ENCODE results near the gene ONECUT3.

Gene ONECUT3

DNA sequence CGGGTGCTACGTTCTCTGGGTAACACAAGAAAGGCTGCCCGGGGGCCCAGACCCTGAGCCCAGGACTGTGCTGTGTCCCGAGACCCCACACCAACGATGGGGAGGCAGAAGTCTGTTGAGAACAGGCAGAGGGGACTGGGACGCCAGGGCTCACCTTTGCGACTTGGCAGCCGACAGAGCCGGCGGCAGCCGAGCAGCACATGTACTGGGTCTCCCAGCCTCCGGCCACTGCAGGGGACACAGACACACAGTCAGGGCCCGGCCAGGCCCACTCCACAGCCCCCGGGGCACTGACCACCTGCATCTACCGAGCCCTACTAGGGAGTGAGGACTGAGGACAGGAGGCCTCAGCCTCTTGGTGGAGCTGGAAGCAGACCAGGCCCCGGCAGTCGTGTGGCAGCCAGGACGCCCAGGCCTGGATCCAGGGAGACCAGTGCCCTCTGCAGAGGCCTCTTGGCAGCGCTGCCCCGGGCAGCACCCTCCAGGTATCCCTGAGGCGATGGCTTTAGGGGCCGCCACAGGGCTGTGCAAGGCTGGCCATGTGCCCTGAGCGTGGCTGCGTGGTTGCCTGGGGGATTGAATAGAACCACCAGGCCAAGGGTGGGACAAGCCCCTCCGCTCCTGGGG is 64.4 kb downstream of the ONECUT3 start:
- DNase-seq = no peak

DNA sequence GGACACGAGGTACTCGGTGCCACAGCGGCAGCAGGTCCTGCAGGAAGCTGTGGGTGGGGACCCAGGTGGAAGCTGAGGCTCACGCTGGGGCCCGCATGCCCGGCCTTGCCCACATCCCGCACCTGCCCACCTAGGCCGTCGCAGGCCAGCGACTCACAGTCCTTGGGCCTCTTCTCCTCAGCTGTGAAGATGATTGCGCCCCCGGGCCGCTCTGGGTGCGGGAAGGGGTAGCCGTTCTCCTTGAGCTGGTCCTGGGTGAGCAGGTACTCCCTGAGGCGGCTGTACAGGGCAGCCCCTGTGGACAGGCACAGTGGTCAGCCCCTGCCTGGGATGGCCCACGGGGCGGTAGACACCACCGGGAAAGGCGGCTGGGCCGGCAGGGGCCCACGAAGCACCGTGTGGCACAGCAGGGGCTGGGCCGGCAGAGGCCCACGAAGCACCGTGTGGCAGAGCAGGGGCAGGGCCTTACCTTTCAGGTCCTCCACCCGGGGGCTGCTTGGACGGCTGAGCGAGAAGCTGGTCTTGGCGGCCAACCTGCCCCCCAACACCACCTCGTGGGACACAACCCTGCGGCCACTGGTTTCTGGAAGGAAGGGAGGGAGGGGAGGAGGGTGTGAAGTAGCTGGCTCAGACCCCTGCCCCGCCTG is 65.4 kb downstream of the ONECUT3 start:
- no peak for DNase-seq

DNA sequence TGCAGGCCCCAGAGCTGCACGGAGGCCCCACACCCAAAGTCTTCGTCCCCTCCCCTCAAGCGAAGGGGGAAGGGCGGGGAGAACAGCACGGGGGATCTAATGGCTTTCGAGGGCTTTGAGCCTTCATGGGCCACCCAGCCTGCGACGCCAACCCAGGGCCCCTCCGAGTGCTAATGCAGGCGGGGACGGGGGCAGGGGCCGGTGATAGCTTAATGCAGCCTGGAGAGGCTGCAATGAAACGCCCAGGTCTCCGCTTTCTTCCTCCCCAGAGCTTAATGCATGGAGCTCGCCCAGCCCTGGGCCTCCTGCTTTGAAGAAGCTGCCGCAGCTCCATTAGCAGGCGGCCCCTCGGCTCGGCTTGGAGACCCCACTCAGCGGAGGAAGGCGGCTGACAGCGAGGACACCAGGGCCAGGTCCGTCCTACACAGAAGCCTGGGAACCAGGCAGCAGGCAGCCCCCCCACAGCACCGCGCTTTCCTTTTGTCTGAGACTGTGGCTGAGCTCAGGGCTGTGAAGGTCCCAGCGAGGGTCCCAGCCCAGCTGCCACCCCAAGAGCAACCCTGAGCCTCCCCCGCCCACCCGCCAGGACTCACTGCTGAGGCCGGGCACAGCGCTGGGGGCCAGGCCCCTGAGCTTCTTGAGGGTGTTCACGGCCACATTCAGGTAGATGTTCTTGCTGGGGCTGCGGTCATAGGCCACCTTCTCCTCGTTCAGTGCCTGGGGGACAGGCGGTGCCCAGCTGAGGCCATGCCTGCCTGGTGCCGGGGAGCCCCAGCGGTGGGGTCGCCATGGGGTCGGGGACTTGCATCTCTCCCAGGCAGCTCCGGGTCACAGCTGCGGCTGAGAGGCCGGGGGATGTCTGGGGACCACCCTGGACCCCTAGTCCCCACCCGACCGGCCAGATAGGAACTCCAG is 66.3 kb downstream of the ONECUT3 start:
- DNase-seq = no peak

DNA sequence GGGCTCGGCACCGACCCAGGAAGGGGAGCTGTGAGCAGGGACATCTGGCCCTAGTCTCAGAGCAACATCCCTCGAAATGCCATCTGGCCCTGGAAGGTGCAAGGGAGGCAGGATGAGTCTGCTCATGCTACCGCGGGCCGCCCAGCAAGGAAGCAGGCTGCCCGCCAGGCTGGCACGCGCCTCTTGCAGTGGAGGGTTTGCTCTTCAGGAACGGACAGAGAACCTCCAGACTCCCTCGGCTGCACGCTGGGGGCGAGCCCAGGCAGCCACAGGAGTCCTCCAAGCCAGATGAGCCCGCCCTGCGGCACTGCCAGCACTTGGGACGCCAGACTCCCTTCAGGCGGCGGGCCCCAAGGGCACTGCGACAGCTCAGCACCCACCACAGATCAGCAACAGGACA is 68.9 kb downstream of the ONECUT3 start:
- no peak for DNase-seq

DNA sequence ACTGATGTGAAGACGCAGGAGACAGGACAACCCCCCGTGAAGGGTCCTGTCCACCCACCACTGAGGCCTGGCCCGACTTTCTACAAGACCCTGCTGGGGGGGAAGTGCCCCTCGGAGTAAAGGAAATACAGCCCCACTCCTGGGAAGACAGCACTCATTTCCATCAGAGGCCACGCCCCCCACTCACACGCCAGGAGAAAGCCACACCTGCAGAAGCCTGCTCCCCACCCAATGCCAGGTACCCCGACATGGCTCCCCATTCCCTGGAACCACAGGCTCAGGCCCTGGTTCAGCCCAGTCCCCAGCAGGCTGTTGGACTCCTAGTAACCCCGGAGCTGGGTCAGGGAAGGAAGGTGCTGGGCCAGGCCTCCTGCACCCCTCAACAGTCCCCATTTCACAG is 69.7 kb downstream of the ONECUT3 start:
- DNase-seq = no peak

DNA sequence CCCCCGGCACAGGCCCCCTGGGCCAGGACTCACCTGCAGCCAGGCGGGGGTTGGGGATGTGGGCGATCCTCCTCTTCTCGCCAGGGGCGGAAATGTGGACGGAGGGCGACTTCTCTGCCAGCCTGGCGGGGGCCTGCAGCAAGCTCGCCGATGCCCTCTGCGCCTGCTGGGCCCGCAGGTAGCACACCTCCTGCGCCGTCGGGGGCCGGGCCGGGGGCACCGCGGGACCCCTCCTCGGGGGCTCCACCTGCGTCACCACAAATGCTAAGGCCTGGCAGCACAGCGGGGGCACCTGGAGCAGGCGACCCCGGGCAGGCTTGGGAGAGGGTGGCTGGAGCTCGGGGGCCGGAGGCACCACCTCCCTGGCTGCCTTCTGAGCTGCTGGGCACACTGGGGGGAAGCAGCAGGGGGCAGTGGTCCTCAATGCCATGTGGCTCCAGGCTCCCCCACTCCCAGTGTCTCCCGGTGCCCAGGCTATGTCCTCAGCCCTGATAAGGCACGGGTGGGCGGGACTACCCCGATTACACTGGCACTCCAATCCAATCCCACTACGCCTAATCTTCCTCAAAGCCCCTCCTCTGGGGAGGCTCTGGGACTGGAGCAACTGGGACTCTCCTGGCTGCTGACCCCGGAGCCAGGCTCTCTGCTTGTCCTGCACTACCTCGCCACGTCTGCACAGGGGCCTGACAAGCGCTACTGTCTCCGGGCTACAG is 70.4 kb downstream of the ONECUT3 start:
- no peak for DNase-seq

DNA sequence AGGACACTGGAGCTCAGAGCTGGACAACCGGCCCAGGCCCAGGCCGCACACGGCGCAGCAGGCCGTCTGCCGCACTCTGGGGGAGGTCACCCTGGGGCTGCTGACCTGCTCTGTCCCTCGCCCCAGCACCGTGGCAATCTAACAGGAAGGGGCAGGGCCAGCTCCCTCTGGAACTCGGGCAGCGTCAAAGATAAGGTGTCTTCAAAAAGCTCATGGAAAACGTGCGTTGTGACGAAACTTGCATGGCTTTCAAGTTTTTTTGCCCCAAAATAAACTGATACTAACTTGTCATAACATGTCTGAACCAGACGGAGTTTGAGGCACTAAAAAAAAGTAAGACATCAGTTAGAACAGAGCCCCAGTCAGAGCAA is 70.9 kb downstream of the ONECUT3 start:
- no peak for DNase-seq

DNA sequence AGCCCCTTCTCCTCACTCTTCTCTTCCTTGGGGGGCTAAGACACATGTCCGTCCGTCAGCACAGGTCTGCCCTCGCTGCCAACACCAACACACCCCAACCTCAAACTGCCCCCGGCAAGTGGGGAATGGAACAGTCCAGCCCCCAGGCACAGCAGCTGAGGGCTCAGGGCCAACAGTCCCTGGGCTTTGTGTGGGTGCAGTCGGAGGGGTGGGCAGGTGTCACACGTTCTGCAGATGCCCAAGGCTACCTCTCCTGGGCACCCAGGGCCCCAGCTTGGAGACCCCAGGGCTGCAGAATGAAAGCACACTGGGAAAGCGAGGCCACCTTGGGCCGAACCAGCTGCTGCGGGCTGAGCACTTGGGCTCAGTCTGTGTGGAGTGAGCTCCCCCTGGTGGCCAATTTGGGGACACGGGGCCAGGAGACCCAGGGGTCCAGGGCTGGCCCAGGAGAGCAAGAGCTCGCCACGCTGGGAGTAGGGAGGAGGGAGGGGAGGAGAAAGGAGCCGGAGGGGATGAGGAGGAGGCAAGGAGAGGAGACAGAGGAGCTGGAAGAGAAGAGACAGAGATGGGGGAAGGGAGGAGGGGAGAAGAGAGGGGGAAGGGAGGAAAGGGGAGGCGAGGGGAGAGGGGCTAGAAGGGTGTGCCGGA is 72.7 kb downstream of the ONECUT3 start:
- DNase-seq = no peak

DNA sequence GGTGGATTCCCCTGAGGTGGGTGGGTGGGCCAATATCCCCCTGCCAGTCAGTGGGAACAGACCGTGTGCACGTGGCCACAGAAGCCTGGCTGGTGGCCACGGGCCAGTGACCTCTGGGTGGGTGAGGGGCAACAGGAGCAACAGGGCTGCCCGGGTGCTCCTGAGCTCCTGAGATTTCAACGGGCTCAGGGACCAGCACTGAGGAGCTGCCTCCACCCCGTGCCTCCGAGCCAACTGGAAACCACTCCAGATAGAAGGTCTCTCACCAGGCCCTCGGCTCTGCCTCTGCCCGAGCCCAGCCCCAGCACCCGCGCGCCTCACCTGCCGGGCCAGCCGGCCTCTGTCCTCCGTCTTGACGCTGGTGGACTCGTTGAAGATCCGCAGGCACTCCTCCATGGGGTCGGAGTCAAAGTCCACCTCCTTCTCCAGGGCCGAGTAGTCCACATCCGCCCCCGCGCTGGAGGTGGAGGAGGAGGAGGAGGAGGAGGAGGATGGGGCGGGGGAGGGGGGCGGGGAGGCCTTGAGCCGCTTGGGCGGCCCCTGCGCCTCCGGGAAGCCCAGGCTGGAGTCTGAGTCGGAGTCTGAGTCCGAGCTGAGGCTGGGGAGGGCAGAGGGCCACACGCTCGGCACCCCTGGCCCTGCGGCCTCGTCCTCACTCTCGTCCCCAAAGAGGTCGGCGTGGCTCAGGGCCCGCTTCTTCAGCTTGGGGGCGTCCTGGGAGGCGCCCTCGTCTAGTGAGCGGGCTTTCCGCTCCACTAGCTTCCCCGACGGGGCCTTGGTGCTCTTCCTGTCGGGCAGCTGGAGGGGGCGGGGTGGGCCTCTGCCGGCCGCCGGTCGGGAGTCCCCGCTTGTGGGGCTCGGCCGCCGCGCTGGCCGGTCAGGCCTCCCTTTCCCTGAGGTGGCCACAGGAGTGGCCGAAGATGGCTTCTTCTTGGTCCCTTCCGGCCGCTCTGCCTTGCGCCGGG is 73.5 kb downstream of the ONECUT3 start:
- DNase-seq = no peak

DNA sequence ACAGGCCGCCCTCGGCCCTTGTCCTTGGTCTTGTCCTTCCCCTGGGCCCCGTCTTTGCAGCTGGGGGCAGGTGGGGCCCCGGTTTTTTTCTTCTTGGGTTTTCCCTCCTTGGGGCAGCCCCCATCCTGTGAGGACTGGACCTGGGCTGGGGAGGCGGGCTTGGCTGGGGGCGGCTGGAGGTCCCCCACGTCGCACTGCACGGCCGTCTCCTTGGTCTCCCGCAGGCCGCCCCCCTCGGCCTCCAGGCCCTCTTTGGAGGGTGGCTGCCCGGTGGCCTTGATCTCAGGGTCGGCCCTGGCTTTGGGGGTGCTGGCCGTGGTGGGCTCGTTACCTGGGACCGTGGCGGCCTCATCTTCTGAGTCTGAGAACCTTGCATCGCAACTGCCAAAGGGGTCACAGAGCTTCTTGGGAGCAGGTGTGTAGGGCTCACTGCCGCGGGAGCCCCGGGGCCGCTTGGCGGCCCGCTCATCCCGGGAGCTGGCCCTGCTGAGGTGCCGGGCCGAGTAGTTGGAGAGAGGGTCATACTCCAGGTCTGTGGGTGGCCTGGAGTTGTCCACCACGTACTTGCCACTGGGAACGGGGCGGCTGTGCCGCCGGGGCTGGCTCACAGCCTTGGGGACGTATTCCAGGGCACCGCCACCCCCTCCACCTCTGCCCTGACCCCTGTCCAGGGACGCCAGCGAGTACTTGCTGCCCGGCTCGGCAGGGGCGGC is 74.4 kb downstream of the ONECUT3 start:
- no peak for DNase-seq

DNA sequence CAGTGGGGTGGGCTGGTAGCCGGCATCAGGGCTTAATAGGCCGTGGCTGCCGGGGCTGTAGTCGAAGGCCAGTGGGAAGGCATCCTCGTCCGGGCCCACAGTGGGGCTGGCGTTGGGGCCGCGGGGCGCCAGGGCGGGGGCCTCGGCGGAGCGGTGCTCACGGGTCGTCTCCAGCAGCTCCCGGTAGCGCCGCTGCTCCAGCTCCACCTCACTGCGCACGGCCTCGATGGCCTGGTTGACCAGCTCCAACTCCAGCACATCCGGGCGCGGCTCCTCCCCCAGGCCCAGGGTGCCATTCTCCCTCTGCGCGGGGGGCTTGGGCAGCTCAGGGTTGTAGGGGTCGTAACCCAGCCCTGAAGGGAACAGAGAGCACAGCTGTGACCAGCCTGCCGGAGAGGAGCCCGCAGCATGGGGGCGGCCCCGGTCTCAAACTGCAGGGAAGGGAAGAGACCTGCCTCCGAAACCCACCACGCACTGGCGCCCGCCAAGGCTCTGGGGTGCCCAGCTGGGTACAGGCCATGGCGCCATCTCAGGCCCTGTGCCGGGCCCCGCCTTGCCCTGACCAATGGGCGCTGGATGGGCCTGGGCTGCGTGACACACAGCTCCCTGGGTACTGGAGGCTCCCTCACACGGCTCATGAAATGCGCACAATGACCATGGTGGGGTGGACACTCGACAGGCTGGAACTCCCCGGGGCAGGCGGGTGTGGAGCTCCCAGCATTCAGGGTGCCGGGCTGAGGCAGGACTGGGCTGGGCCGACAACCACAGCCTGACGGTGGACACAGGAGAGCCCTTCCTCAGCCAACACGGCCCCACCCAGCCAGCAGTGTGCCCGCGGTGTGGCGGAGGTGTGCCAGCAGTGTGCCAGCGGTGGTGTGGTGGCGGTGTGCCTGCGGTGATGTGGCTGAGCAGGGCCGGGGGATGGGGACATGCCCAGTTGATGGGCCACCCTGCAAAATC is 75.3 kb downstream of the ONECUT3 start:
- DNase-seq = no peak

DNA sequence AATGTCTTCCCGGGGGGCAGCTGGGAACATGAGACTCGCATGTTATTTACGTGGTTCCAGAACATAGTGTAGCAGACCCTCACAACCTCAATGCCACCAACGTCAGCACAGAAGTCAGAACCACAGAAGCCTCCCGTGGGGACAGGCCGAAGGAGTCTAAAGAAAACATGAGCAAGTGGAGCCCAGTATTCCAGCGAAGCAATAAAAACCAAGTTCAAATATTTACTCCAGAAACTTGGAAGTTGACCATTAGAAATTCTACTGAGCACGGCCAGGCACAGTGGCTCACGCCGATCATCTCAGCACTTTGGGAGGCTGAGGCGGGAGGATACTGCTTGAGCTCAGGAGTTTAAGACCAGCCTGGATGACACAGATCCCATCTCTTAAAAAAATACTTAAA is 76.7 kb downstream of the ONECUT3 start:
- DNase-seq = no peak

DNA sequence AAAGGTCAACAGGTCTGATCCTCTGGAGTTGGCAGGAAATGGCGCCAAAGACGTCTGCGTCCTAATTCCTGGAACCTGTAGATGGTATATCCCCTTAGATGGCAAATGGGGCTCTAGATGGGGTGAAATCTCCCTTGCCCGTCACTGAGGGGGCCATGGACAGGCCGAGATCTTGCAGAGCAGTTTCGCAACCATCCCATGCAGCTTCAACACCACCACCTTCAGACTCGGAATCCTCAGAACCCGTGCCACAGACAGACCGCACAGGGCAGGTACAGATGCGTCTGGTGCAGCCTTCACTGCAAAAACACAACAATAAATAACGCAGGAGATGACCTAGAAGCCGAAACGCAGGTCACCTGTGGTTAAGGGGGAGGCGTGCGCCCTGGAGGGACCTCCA is 77.3 kb downstream of the ONECUT3 start:
- no peak for DNase-seq
